ENCODE measurements around the gene FMNL2. TPM values are rescaled to one million over a fixed set of nuclear protein-coding genes. Genes with fewer than 3 reads are reported as not detected.

FMNL2 gene
- total RNA-seq, 1 experiment from 2014 or later: 28.1 TPM

- no peaks in the 10 kb centered on the region for H3K9me3 ChIP-seq (ENCODE audit: control insufficient read depth in 1 of 2, insufficient read depth in 1 of 2, low read depth in 1 of 2, low read length in 2 of 2)
- no peak for ATAC-seq
- H3K27me3 ChIP-seq (ENCODE audit: insufficient read depth, low read length): no peaks in the 10 kb centered on the region
- H3K4me1 ChIP-seq (ENCODE audit: control insufficient read depth in 1 of 2, insufficient read depth in 2 of 2, low read length in 2 of 2): peaks cover 0 to 15% of the 10 kb centered on the region in 2 experiments; a peak in 2 of 4 replicates
- no peak for DNase-seq (ENCODE audit: low read depth, low spot score)
- ChIA-PET POLR2A (no interaction called here), RAD21 (ENCODE audit: low non-redundant PET in 1 of 2, low total read pairs in 2 of 2, uncharacterized antibody in 2 of 2, unreplicated experiment in 2 of 2) (no interaction called here), CTCF (no interaction called here)
- no peak for TF ChIP-seq YY1 (IDR thresholded peaks at IDR 0.05; ENCODE audit: extremely low read depth, insufficient replicate concordance, low read depth, low read length)
- no peak for TF ChIP-seq ATF3 (IDR thresholded peaks at IDR 0.05)
- no peak for TF ChIP-seq MAX (IDR thresholded peaks at IDR 0.05)
- TF ChIP-seq ZFX (IDR thresholded peaks at IDR 0.05): no peak
- TF ChIP-seq ZNF274 (IDR thresholded peaks at IDR 0.05; ENCODE audit: low read depth, low read length): no peak
- no peak for TF ChIP-seq POLR2AphosphoS5 (IDR thresholded peaks at IDR 0.05; ENCODE audit: low read depth, low read length)
- TF ChIP-seq EZH2 (IDR thresholded peaks at IDR 0.05): no peak
- no peak for TF ChIP-seq SIN3A (IDR thresholded peaks at IDR 0.05; ENCODE audit: low read depth)
- no peak for TF ChIP-seq EZH2phosphoT487 (IDR thresholded peaks at IDR 0.05; ENCODE audit: borderline replicate concordance)
- no peak for TF ChIP-seq CEBPB (IDR thresholded peaks at IDR 0.05; ENCODE audit: low read depth)
- TF ChIP-seq, protein P1, sequence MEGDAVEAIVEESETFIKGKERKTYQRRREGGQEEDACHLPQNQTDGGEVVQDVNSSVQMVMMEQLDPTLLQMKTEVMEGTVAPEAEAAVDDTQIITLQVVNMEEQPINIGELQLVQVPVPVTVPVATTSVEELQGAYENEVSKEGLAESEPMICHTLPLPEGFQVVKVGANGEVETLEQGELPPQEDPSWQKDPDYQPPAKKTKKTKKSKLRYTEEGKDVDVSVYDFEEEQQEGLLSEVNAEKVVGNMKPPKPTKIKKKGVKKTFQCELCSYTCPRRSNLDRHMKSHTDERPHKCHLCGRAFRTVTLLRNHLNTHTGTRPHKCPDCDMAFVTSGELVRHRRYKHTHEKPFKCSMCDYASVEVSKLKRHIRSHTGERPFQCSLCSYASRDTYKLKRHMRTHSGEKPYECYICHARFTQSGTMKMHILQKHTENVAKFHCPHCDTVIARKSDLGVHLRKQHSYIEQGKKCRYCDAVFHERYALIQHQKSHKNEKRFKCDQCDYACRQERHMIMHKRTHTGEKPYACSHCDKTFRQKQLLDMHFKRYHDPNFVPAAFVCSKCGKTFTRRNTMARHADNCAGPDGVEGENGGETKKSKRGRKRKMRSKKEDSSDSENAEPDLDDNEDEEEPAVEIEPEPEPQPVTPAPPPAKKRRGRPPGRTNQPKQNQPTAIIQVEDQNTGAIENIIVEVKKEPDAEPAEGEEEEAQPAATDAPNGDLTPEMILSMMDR (IDR thresholded peaks at IDR 0.05 in 2 of 3, conservative IDR thresholded peaks at IDR 0.05 in 1 of 3; ENCODE audit: borderline replicate concordance in 1 of 3, insufficient read depth in 1 of 3, low read depth in 2 of 3, low read length in 2 of 3): no peak
- no peak for TF ChIP-seq TCF7L2 (IDR thresholded peaks at IDR 0.05; ENCODE audit: borderline replicate concordance, extremely low read depth, insufficient read depth, insufficient read length)
- TF ChIP-seq, protein P2, sequence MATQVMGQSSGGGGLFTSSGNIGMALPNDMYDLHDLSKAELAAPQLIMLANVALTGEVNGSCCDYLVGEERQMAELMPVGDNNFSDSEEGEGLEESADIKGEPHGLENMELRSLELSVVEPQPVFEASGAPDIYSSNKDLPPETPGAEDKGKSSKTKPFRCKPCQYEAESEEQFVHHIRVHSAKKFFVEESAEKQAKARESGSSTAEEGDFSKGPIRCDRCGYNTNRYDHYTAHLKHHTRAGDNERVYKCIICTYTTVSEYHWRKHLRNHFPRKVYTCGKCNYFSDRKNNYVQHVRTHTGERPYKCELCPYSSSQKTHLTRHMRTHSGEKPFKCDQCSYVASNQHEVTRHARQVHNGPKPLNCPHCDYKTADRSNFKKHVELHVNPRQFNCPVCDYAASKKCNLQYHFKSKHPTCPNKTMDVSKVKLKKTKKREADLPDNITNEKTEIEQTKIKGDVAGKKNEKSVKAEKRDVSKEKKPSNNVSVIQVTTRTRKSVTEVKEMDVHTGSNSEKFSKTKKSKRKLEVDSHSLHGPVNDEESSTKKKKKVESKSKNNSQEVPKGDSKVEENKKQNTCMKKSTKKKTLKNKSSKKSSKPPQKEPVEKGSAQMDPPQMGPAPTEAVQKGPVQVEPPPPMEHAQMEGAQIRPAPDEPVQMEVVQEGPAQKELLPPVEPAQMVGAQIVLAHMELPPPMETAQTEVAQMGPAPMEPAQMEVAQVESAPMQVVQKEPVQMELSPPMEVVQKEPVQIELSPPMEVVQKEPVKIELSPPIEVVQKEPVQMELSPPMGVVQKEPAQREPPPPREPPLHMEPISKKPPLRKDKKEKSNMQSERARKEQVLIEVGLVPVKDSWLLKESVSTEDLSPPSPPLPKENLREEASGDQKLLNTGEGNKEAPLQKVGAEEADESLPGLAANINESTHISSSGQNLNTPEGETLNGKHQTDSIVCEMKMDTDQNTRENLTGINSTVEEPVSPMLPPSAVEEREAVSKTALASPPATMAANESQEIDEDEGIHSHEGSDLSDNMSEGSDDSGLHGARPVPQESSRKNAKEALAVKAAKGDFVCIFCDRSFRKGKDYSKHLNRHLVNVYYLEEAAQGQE (IDR thresholded peaks at IDR 0.05; ENCODE audit: low read depth): no peak
- TF ChIP-seq, protein P3, sequence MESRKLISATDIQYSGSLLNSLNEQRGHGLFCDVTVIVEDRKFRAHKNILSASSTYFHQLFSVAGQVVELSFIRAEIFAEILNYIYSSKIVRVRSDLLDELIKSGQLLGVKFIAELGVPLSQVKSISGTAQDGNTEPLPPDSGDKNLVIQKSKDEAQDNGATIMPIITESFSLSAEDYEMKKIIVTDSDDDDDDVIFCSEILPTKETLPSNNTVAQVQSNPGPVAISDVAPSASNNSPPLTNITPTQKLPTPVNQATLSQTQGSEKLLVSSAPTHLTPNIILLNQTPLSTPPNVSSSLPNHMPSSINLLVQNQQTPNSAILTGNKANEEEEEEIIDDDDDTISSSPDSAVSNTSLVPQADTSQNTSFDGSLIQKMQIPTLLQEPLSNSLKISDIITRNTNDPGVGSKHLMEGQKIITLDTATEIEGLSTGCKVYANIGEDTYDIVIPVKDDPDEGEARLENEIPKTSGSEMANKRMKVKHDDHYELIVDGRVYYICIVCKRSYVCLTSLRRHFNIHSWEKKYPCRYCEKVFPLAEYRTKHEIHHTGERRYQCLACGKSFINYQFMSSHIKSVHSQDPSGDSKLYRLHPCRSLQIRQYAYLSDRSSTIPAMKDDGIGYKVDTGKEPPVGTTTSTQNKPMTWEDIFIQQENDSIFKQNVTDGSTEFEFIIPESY (IDR thresholded peaks at IDR 0.05; ENCODE audit: extremely low read depth, insufficient replicate concordance, low read length): no peak
- TF ChIP-seq SP1 (IDR thresholded peaks at IDR 0.05; ENCODE audit: low read depth): no peak
- no peak for TF ChIP-seq SRF (IDR thresholded peaks at IDR 0.05; ENCODE audit: low read depth)
- TF ChIP-seq EGR1 (IDR thresholded peaks at IDR 0.05; ENCODE audit: low read depth): no peak
- no peak for TF ChIP-seq JUND (IDR thresholded peaks at IDR 0.05)
- TF ChIP-seq POLR2A (IDR thresholded peaks at IDR 0.05; ENCODE audit: borderline replicate concordance, extremely low read depth, insufficient read depth, insufficient read length): no peak
- TF ChIP-seq RAD21 (IDR thresholded peaks at IDR 0.05; ENCODE audit: low read depth): no peak
- BruUV-seq (replicated peaks): no TSS peak
- no peaks in the 10 kb centered on the region; a peak in 1 of 4 replicates for H3K36me3 ChIP-seq (ENCODE audit: control insufficient read depth in 1 of 2, insufficient read depth in 2 of 2, low read length in 2 of 2)
- no peak overlapping the region for H3K27ac ChIP-seq (ENCODE audit: low read depth, low read length)
- H3K9me2 ChIP-seq (ENCODE audit: insufficient read depth): no peaks in the 10 kb centered on the region
- H3K4me3 ChIP-seq (replicated peaks in 1 of 2; ENCODE audit: low read depth in 1 of 2, low read length in 2 of 2): no peak overlapping the region
- H3K9ac ChIP-seq (ENCODE audit: low read length): no peak overlapping the region
- H2AFZ ChIP-seq (ENCODE audit: low read depth, low read length, poor library complexity, severe bottlenecking): no peak overlapping the region
- H4K20me1 ChIP-seq (ENCODE audit: insufficient read depth): no peaks in the 10 kb centered on the region
- no peak overlapping the region for H3K4me2 ChIP-seq (ENCODE audit: low read length)
- H3K79me2 ChIP-seq (ENCODE audit: insufficient read depth, low read length): peaks cover 54% of the 10 kb centered on the region
- intact Hi-C loops (cut with micrococcal nuclease): no loop called here
These were observed 8.5 kb downstream of the FMNL2 start for GRCh38 chr2:152343426-152343825.

Measured in HCT116 (cell line).